GM21825 (cell line): Measurements from ENCODE around the gene CAMKV.

ENCODE experiments used
- ATAC-seq: cut with Tn5 transposase; IDR thresholded peaks from one replicate; pipeline ENCODE4 v1.9.1; 2021; ENCODE audit warnings: mild to moderate bottlenecking, moderate library complexity; ENCODE audit not compliant: unreplicated experiment

Gene CAMKV

GRCh38 chr3:49896345-49896744, 26.6 kb upstream of the CAMKV start:
- no peak for ATAC-seq

GRCh38 chr3:49895791-49896190, 26.1 kb upstream of the CAMKV start:
- ATAC-seq = no peak

- no peak for ATAC-seq
Measured at GRCh38 chr3:49889296-49889695, 19.6 kb upstream of the CAMKV start.

GRCh38 chr3:49886922-49887265, 17.2 kb upstream of the CAMKV start:
- ATAC-seq = no peak

GRCh38 chr3:49883998-49884397, 14.3 kb upstream of the CAMKV start:
- ATAC-seq = no peak

GRCh38 chr3:49882166-49882565, 12.5 kb upstream of the CAMKV start:
- no peak for ATAC-seq

GRCh38 chr3:49880581-49881315, 11.0 kb upstream of the CAMKV start:
- ATAC-seq = no peak

- ATAC-seq = no peak
Measured at GRCh38 chr3:49879721-49880120, 10.0 kb upstream of the CAMKV start.

GRCh38 chr3:49878686-49879085, 9.0 kb upstream of the CAMKV start:
- no peak for ATAC-seq

- ATAC-seq = no peak
Measured at GRCh38 chr3:49877716-49878115, 8.0 kb upstream of the CAMKV start.

- ATAC-seq = no peak
Measured at GRCh38 chr3:49876567-49876966, 6.9 kb upstream of the CAMKV start.

- ATAC-seq = no peak
Measured at GRCh38 chr3:49873623-49874022, 3.9 kb upstream of the CAMKV start.

- ATAC-seq = no peak
Measured at GRCh38 chr3:49872801-49873281, 3.1 kb upstream of the CAMKV start.

GRCh38 chr3:49871531-49872153, 1.9 kb upstream of the CAMKV start:
- no peak for ATAC-seq

- ATAC-seq = no peak
Measured at GRCh38 chr3:49868862-49869466, 742 bp downstream of the CAMKV start.

- ATAC-seq = no peak
Measured at GRCh38 chr3:49867871-49868321, 1.8 kb downstream of the CAMKV start.

- ATAC-seq = no peak
Measured at GRCh38 chr3:49867400-49867799, 2.3 kb downstream of the CAMKV start.

- ATAC-seq = no peak
Measured at GRCh38 chr3:49865198-49865784, 4.4 kb downstream of the CAMKV start.

- no peak for ATAC-seq
Measured at GRCh38 chr3:49864505-49864904, 5.2 kb downstream of the CAMKV start.

- no peak for ATAC-seq
Measured at GRCh38 chr3:49859576-49860305, 10.0 kb downstream of the CAMKV start.
